HG02759 (cell line): ENCODE results near the gene COQ7.

Experiments
- ATAC-seq: cut with Tn5 transposase; IDR thresholded peaks from one replicate; pipeline ENCODE4 v1.9.1; 2021; ENCODE audit warnings: mild to moderate bottlenecking, moderate library complexity; ENCODE audit not compliant: unreplicated experiment

Gene COQ7

GRCh38 chr16:19085679-19086200 is 18.3 kb downstream of the COQ7 start:
- ATAC-seq, result no peak

DNA sequence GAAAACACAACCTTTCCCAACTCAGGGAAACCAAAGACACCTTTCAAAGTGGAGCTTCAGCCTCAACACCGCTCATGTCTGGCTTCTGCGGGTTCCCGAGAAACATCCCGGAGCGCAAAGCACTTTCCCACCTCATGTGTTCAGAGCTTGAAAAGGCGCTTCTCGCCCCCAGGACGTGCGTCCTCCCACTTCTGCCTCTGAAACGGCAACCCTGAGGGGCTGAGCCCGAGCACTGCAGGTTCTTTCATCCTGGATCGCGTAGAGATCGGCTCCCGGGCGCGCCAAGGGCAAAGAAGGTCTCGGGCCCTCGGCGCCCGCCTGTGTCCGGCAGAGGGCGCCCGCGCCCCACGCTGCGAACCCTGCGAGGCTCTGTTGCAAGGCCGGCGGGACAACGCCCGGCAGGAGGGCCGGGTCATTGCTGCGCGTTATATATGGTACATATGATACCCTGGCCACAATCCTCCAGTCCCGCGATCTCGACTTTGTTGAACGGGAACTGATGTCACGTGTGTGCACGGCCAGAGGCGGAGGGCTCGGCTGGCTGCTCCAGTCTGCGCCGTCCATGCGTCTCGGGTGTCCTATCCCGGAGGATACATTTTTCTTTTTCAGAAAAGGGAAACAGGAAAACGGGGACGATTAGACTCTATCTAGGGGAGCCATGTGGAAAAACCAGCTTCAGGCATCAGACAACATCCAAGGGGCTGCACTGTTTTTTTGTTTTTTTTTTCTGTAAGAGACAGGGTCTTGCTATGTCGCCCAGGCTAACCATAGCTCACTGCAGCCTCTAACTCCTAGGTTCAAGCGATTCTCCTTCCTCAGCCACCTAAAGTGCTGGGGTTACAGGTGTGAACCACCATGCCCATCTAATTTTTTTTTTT is 19.1 kb downstream of the COQ7 start:
- peak; percentile 77 for ATAC-seq

DNA sequence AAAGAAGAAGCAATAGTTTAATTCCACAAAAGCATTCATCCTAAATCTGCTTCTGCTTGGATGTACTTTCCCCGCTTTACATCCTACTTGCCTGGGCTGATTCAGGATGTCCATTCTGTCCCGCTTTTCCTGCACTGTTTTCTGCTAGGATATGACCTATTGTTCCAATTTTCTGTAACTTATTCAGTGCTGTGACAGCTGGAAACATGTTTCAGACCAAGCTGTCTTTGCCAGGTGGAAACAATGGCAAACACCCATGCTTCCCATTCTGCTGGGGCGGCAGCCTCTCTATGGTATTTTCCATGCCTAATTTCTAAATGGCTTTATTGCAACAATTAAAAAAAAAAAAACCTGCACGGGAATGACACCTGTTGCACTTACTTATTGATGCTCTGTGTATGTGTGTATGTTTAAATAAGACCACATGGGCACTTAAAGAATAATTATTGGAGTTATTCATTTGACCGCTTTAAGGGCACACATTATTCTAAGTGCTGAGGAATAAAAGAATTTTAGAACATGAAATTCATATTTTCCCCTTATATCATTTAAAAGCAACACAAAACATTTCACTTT is 21.0 kb downstream of the COQ7 start:
- ATAC-seq, result no peak

DNA sequence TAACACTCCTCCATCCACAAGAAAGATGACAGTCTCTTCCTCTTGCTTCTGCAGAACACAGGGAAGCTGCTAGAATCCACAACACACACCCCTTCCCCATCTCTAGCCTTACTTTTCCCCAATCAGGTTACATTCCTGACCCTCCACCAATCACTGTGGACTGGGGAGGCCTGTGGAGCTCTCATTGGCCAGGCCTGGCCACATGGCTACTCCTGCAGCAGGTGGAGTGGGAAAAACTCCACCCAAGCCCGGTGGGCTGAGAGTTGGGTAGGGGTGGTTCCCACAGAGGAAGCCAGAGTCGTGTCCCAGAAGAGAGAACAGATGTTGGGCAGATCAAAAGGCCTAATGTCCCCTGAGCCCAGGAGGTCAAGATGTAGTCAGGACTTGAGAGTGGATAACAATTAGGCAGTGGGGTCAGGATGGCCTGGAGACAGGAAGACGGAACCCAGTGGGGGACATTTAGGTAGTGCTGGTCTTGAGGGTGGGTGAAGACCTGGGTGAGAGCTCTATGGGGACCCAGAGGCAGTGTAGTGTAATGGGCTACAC is 22.1 kb downstream of the COQ7 start:
- ATAC-seq, result no peak

DNA sequence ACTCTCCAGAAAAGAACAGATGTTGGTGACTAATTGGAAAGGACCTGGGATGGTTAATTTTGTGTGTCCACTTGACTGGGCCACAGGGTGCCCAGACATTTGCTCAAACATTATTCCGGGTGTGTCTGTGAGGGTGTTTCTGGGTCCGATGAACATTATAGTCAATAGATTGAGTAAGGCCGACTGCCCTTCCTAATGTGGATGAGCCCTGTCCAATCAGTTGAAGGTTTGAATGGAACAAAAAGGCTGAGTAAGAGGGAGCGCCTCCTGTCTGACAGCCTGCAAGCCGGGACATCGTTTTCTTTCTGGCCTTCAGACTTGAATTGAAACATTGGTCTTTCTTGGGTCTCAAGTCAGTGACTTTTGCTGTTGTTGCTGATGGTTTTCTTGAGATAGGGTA is 23.5 kb downstream of the COQ7 start:
- no peak for ATAC-seq

DNA sequence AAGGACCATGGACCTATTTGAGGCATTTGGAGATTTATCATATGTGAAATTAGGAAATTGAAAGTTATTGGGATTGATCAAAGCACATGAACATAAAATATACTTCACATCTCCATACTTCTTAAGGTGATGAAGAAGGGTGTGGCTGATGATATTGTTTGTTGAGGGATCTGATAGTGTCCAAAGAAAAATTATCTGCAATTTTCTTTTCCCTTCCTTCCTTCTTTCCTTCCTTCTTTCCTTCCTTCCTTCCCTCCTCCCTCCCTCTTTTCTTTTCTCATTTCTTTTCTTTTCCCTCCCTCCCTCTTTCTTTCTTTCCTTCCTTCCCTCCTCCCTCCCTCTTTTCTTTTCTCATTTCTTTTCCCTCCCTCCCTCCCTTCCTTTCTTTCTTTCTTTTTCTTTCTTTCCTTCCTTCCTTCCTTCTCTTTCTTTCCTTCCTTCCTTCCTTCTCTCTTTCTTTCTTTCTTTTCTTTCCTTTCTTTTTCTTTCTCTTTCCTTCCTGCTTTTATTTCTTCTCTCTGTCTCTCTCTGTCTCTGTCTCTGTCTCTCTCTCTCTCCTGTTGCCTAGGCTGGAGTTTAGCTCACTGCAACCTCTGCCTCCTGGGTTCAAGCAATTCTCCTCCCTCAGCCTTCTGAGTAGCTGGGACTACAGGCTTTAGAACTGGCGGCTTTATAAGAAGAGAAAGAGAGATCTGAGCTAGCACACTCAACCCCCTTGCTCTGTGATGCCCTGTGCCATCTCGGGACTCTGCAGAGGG is 25.4 kb downstream of the COQ7 start:
- ATAC-seq, result no peak

- ATAC-seq, result no peak
Measured at GRCh38 chr16:19093631-19094541, 26.5 kb downstream of the COQ7 start.

DNA sequence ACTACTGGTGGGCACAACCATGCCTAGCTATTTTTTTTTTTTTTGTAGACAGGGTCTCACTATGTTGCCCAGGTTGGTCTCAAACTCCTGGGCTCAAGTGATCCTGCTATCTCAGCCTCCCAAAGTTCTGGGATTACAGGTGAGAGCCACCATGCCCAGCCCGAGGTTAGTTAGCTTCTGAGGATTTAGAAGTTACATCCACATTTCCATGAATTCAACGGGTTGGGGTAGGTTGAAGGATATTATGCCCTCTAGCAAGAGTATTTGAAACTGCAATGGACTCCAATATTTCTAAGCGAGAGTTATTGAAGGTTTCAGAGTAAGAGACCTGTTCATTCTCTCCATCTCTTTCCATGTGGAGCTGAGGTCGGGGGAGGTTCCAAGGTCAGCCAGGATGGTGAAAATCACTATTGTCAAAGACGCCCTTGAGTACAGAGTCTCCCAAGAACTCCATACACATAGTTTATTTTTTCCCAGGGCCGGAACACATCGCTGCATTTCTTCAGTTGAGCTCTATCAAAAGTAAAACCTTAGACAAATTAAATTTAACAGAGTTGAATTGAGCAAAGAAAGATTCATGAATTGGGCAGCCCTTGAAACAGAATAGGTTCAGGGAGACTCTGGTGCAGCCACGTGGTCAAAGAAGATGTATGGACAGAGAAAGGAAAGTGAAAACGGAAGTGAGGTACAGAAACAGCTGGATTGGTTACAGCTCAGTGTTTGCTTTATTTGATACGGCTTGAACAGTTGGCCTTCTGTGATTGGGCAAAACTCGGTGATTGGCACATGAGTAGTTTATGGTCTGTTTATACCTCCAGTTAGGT is 27.3 kb downstream of the COQ7 start:
- ATAC-seq, result no peak

DNA sequence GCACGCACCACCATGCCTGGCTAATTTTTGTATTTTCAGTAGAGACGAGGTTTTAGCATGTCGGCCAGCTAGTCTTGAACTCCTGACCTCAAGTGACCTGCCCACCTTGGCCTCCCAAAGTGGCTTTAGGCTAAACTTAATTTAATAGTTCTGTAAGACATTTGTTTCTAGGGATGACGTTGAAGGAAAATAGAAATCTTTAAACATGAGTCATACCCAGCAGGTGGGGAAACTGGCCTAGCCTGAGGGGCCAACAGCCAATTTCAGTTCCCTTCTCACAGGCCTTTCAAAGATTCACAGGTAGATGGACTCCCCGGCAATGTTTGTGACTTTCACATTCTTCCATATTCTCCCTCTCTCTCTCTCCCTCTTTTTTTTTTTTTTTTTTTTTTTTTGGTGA is 28.2 kb downstream of the COQ7 start:
- no peak for ATAC-seq

DNA sequence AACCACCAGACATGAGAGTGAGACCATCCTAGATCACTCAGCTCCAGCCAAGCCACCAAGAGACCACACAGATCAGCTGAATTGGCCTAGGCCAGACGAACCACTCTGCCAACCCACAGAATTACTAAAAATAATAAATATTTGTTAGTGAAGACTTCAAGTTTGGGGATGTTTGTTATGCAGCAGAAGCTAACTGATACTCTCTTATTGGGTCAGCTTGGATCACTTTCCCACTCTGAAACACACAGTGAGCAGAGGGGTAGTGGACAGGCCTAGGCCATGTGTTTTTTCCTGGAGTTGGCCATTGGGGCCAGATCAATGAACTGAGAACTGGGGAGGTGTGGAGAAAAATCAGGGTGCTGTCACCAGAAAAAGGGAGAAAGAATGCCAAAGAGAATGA is 30.8 kb downstream of the COQ7 start:
- no peak for ATAC-seq

DNA sequence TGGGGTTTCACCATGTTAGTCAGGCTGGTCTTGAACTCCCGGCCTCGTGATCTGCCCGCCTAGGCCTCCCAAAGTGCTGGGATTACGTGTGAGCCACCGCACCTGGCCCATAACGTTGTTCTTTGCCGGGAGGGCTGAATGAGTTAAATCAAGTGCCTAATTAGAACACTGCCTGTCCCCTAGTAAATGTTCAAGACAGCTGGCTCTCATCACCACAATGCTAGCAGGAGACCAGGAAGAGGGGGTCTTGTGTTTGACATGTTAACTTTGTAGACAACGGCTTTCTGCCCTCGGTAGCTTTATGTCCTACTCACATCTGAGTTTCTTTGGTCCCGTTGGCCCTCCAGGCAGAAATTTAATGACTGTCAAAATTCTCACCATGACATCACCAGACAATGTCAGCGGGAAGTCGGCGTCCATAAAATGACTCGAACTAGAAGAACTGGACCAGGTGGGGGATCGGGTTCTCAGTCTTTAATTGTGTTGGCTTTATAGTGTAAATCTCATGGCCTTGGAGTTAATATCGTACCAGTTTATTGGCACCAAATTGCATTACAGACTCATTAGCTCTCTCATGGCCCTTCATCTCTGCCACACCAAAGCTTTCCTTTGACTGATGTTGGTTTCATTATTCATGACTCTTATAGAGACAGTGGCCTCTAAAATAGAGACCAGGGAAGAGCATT is 34.9 kb downstream of the COQ7 start:
- no peak for ATAC-seq

DNA sequence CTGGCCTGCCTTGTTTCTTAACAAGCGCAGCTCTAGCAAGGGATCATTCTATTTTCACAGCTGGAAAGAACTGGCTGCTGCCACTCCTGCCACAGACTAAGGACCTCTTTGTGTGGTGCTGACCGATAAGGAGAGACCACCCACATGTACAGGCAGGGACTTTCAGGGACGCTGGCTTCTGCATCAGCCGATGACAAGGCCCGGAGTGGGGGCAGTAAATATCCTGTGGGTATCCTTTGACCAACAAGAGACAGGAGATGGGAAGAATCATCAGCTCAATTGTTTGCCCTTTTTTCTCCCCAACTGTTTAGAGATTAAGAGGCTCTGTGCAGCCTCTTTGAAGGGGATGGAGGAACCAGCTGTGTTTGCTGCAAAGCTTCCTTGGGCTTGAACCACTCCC is 37.2 kb downstream of the COQ7 start:
- no peak for ATAC-seq

DNA sequence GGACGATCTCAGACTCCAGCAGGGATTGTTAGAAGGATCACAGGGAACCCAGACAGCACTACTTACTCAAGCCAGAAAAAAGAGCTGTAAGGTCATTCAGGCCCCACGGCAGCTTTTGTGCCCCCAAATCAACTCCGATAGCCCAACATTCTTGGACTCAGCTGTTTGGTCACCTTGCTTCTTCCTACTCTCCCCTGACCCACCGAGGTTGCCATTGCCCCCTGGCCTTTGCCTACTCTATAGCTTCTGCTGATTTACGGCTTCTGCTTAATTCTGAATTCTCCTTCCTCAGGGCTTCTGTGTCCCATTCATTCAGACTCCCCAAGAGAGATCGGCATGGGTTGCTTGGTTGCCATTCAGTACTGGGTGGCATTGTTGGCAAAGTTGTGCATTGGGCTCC is 37.7 kb downstream of the COQ7 start:
- no peak for ATAC-seq

- ATAC-seq, result no peak
Measured at GRCh38 chr16:19105891-19106624, 38.6 kb downstream of the COQ7 start.

- ATAC-seq, result no peak
Measured at GRCh38 chr16:19106625-19107020, 39.2 kb downstream of the COQ7 start.

GRCh38 chr16:19108409-19109287 is 41.2 kb downstream of the COQ7 start:
- ATAC-seq, result no peak

DNA sequence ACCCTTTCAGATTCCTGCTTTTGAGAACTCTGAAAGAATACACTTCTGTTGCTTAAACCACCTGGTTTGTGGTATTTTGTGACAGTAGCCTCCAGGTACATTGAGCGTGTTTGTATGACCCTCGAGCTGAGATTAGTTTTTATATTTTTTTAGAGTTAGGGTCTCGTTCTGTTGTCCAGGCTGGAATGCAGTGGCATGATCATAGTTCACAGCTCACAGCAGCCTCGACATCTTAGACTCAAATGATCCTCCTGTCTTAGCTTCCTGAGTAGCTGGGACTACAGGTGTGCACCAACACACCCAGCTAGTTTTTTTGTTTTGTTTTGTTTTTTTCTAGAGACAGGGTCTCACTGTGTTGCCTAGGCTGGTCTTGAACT is 41.9 kb downstream of the COQ7 start:
- no peak for ATAC-seq
